WI38 (cell line): ENCODE measurements around the gene YIF1B.

Experiments
- H3K4me3 ChIP-seq: 2 replicates; pipeline ENCODE4 v1.5.1; 2011; ENCODE audit warnings: low read depth, mild to moderate bottlenecking, control low read depth, low read length
- TF ChIP-seq, protein P1 (sequence below): IDR thresholded peaks from 2 replicates; pipeline ENCODE4 v1.5.1; 2012; ENCODE audit warnings: low read depth, mild to moderate bottlenecking, control low read depth, low read length

Gene YIF1B

DNA sequence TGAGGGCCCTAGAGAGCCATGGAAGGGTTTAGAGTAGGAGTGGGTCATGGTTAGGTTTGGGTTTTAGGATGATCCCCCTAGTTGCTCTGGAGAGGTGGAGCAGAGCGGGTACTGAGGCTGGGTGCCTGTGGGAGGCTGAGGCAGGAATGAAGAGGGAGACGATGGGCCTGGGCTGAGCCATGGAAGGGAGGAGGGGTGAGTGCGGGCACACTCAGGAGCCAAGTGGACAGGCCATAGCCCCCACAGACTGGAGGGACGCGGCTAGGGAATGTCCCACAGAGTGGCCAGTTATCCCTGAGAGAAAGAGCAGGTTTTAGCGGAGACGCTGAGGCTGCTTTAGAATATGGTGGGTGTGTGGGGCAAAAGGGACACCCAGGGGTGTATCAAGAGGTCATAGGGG, 13.9 kb upstream of the YIF1B start:
- TF ChIP-seq, protein P1, sequence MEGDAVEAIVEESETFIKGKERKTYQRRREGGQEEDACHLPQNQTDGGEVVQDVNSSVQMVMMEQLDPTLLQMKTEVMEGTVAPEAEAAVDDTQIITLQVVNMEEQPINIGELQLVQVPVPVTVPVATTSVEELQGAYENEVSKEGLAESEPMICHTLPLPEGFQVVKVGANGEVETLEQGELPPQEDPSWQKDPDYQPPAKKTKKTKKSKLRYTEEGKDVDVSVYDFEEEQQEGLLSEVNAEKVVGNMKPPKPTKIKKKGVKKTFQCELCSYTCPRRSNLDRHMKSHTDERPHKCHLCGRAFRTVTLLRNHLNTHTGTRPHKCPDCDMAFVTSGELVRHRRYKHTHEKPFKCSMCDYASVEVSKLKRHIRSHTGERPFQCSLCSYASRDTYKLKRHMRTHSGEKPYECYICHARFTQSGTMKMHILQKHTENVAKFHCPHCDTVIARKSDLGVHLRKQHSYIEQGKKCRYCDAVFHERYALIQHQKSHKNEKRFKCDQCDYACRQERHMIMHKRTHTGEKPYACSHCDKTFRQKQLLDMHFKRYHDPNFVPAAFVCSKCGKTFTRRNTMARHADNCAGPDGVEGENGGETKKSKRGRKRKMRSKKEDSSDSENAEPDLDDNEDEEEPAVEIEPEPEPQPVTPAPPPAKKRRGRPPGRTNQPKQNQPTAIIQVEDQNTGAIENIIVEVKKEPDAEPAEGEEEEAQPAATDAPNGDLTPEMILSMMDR = no peak

GRCh38 chr19:38326591-38326990, 10.8 kb upstream of the YIF1B start:
- TF ChIP-seq, protein P1 = no peak
- H3K4me3 ChIP-seq = no peak overlapping the region

More for the DNA sequence above, 13.9 kb upstream of the YIF1B start:
- H3K4me3 ChIP-seq = no peak overlapping the region

DNA sequence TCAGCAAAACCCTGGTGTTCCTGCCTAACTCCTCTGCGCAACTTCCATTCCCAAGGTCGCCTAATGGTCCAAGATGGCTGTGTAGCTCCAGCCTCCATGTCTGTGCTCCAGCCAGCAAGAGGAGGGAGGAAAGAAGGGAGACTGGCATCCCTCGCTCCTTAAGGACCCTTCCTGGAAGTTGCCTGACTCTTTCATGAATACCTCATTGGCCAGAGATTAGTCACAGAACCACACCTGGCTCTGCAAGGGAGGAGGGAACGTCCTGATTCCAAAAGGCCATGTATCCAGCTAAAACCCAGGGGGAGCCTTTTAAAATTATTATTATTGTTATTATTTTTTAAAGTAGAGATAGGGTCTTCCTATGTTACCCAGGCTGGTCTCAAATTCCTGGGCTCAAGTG, 8.7 kb upstream of the YIF1B start:
- TF ChIP-seq, protein P1 = no peak
- H3K4me3 ChIP-seq = no peak overlapping the region

DNA sequence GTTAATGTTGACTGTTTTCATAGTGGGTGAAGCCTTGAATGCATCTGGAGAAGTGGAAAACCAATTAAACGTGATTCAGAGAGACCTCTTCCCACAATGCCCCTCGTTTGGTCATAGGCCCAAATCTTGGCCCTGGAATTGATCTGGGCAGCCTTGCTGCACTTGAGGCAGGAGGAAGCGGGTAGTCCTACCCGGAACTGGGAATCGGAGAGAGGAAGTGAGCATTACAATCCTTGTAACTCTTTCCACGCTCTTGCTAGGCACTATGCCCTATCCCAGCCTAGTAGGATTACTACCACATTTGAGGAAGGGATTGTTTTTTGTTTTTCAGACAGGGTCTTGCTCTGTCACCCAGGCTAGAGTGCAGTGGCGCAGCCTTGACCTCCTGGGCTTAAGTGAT, 7.5 kb upstream of the YIF1B start:
- TF ChIP-seq, protein P1 = no peak
- H3K4me3 ChIP-seq = no peak overlapping the region

- no peak overlapping the region for H3K4me3 ChIP-seq
- TF ChIP-seq, protein P1 = no peak
Measured at GRCh38 chr19:38321646-38322196, 6.0 kb upstream of the YIF1B start.

DNA sequence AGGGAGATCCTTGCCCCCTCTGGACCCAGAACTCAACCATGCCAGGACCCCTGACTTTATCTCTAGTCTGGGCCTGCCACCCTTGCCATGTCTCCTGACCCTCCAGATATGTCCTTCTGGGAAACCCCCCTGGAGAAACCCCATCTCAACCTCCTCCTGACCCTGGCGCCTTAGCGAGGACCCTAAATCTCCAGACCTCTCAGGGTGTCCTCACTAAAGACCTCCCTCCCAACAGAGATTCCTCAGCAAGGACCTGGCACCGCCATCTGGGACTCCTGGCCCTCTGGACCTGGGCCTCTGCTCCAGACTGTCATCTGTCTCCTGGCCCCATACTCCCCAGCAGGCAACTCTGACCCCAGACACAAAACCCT, 5.2 kb upstream of the YIF1B start:
- TF ChIP-seq, protein P1 = no peak
- no peak overlapping the region for H3K4me3 ChIP-seq

- H3K4me3 ChIP-seq = peak within 1 kb of the TSS; percentile 62
Measured at GRCh38 chr19:38319421-38320258, 3.9 kb upstream of the YIF1B start, which contains the start of gene KCNK6. KCNK6 (plus strand) TSS chr19:38319845; CDS start chr19:38319951, 106 bp downstream.

More at GRCh38 chr19:38319421-38320258, 3.9 kb upstream of the YIF1B start, which contains the start of gene KCNK6:
- TF ChIP-seq, protein P1 = no peak
